Thymus (tissue), 11 donors: ENCODE measurements around the gene USF2. TPM values are rescaled to one million over a fixed set of nuclear protein-coding genes. Genes with fewer than 3 reads are reported as not detected.

Experiments used
- DNase-seq, 9 donors: peaks; one replicate each; pipeline ENCODE4 v3.0.0-alpha.2; 2013; ENCODE audit warnings: low spot score in 9 of 9, low read depth in 6 of 9, missing footprints in 1 of 9
- H3K27ac ChIP-seq, 2 donors: one replicate each; pipeline ENCODE4 v1.5.1; 2013; ENCODE audit warnings: control low read depth in 1 of 2, low read depth in 1 of 2, low read length in 1 of 2, mild to moderate bottlenecking in 1 of 2, moderate library complexity in 1 of 2
- H3K27me3 ChIP-seq, 2 donors: one replicate each; pipeline ENCODE4 v1.5.1; 2013; ENCODE audit warnings: low read length in 1 of 2; ENCODE audit not compliant: control insufficient read depth in 2 of 2, insufficient read depth in 1 of 2
- H3K36me3 ChIP-seq, 2 donors: one replicate each; pipeline ENCODE4 v1.5.1; 2013; ENCODE audit warnings: low read length in 1 of 2, mild to moderate bottlenecking in 1 of 2, moderate library complexity in 1 of 2; ENCODE audit not compliant: control insufficient read depth in 2 of 2, insufficient read depth in 2 of 2
- H3K4me1 ChIP-seq, 2 donors: one replicate each; pipeline ENCODE4 v1.5.1; 2013; ENCODE audit warnings: low read length in 2 of 2; ENCODE audit not compliant: control insufficient read depth in 2 of 2, insufficient read depth in 2 of 2
- H3K4me3 ChIP-seq, 2 donors: one replicate each; pipeline ENCODE4 v1.5.1; 2013; ENCODE audit warnings: low read length in 2 of 2, control low read depth in 1 of 2, mild to moderate bottlenecking in 1 of 2
- H3K9me3 ChIP-seq, 2 donors: one replicate each; pipeline ENCODE4 v1.5.1; 2013; ENCODE audit warnings: low read length in 1 of 2, mild to moderate bottlenecking in 1 of 2; ENCODE audit not compliant: control insufficient read depth in 2 of 2, insufficient read depth in 1 of 2
- WGBS: extraction: QIAGEN DNeasy Blood & Tissue Kit; methylation state at CpG from one replicate; pipeline ENCODE4 v1.1.7; 2013; 5-methylcytosine and 5-hydroxymethylcytosine counted together
- polyA plus RNA-seq: library from polyadenylated mRNA; stranded (reverse); fragments of 200-250 nt; gene quantifications from one replicate; pipeline ENCODE4 v1.2.3, GENCODE V29; 2013
- total RNA-seq: library from RNA; stranded (reverse); fragments of 120-200 nt; gene quantifications from one replicate; pipeline ENCODE4 v1.2.4, GENCODE V29; 2013
- donor health status: healthy.

USF2 gene
- total and polyA plus RNA-seq, 2 donors: 58.8 to 151 TPM

DNA sequence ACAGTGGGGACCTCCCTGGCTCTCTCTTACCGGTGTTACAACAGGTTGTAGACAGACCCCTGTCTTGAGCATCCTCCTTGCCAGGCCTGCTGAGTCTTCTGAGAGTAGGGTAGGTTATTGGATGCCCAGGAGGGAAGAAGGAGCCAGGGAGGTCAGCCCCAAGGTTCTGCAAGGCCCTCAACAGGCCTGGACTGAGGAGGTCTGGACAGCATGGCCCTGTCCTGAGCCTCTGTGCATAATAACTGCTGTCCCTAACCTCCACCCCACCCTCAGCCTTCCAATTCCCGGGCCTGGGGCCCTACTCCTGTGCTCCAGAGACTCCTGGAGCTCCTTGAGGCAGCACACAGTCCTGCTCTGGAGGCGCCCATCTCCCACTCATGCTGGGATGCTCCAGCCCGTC, 60.6 kb downstream of the USF2 start:
- Histone ChIP-seq H3K27ac (no peak overlapping the region), H3K4me1 (no peaks in the 10 kb centered on the region), H3K9me3 (no peaks in the 10 kb centered on the region), H3K27me3 (peaks cover 0 to 3% of the 10 kb centered on the region in 2 donors), H3K36me3 (no peaks in the 10 kb centered on the region), H3K4me3 (no peak overlapping the region)
- no peak for DNase-seq
- 75% methylated on average over 4 of the region's 4 CpGs for WGBS

Other genes starting within 250 kb of the USF2 start
- gene SCN1B, start 238.5 kb upstream of the USF2 start, total RNA-seq: 0.28 TPM
- gene SCN1B, start 238.5 kb upstream of the USF2 start, polyA plus RNA-seq: 3.4 TPM
- 0.66 TPM for gene HPN, start 227.2 kb upstream of the USF2 start, total RNA-seq
- 0.82 TPM for gene HPN, start 227.2 kb upstream of the USF2 start, polyA plus RNA-seq
- 22.8 TPM for gene FXYD3, start 153.1 kb upstream of the USF2 start, total RNA-seq
- gene FXYD3, start 153.1 kb upstream of the USF2 start, polyA plus RNA-seq: 175 TPM
- 0.52 TPM for gene LGI4, start 133.9 kb upstream of the USF2 start, total RNA-seq
- 9.8 TPM for gene LGI4, start 133.9 kb upstream of the USF2 start, polyA plus RNA-seq
- gene FXYD1, start 130.1 kb upstream of the USF2 start, total RNA-seq: 3.2 TPM
- gene FXYD1, start 130.1 kb upstream of the USF2 start, polyA plus RNA-seq: 17.1 TPM
- not detected for gene FXYD7, start 125.7 kb upstream of the USF2 start, total RNA-seq
- 1.9 TPM for gene FXYD7, start 125.7 kb upstream of the USF2 start, polyA plus RNA-seq
- gene FXYD5, start 114.2 kb upstream of the USF2 start, total RNA-seq: 42.6 TPM
- 136 TPM for gene FXYD5, start 114.2 kb upstream of the USF2 start, polyA plus RNA-seq
- gene FAM187B, start 40.2 kb upstream of the USF2 start, total RNA-seq: not detected
- 0.09 TPM for gene FAM187B, start 40.2 kb upstream of the USF2 start, polyA plus RNA-seq
- gene LSR, start 20.0 kb upstream of the USF2 start, total RNA-seq: 5.7 TPM
- 20.1 TPM for gene LSR, start 20.0 kb upstream of the USF2 start, polyA plus RNA-seq
- gene HAMP, start 13.6 kb downstream of the USF2 start, total RNA-seq: 0.24 TPM
- 6.8 TPM for gene HAMP, start 13.6 kb downstream of the USF2 start, polyA plus RNA-seq
- gene MAG, start 23.2 kb downstream of the USF2 start, total RNA-seq: 0.09 TPM
- gene MAG, start 23.2 kb downstream of the USF2 start, polyA plus RNA-seq: 0.41 TPM
- gene CD22, start 60.2 kb downstream of the USF2 start, total RNA-seq: 1.7 TPM
- 12.3 TPM for gene CD22, start 60.2 kb downstream of the USF2 start, polyA plus RNA-seq
- 0.05 TPM for gene FFAR1, start 78.9 kb downstream of the USF2 start, total RNA-seq
- gene FFAR1, start 78.9 kb downstream of the USF2 start, polyA plus RNA-seq: 0.05 TPM
- gene FFAR3, start 89.5 kb downstream of the USF2 start, total RNA-seq: 0.33 TPM
- 0.41 TPM for gene FFAR3, start 89.5 kb downstream of the USF2 start, polyA plus RNA-seq
- 0.05 TPM for gene GPR42, start 102.1 kb downstream of the USF2 start, total RNA-seq
- gene GPR42, start 102.1 kb downstream of the USF2 start, polyA plus RNA-seq: 0.25 TPM
- gene FFAR2, start 179.3 kb downstream of the USF2 start, total RNA-seq: 0.47 TPM
- gene FFAR2, start 179.3 kb downstream of the USF2 start, polyA plus RNA-seq: 1.1 TPM
- 7.9 TPM for gene KRTDAP, start 221.5 kb downstream of the USF2 start, total RNA-seq
- gene KRTDAP, start 221.5 kb downstream of the USF2 start, polyA plus RNA-seq: 523 TPM
- 23.2 TPM for gene DMKN, start 244.7 kb downstream of the USF2 start, total RNA-seq
- gene DMKN, start 244.7 kb downstream of the USF2 start, polyA plus RNA-seq: 175 TPM